WTC11 (cell line): ENCODE measurements around the gene CYGB. TPM values are rescaled to one million over a fixed set of nuclear protein-coding genes. Genes with fewer than 3 reads are reported as not detected.

Source experiments
- ATAC-seq: fragments of 200-7000 bp; cut with Tn5 transposase; 2 replicates; pipeline ENCODE4 v1.10.0; 2021; ENCODE audit warnings: mild to moderate bottlenecking, moderate library complexity
- CTCF ChIA-PET: fragments of 300-600 bp; sonication (Branson Sonifier 250); formaldehyde crosslinking; loops from one replicate; lab custom pipeline; 2021; ENCODE audit warnings: antibody characterized with exemption; lab: Charles Lee
- POLR2A ChIA-PET: fragments of 350-600 bp; sonication (Branson Sonifier 250); formaldehyde crosslinking; loops from one replicate; lab custom pipeline; 2021; ENCODE audit warnings: antibody characterized with exemption; lab: Charles Lee
- DNase-seq: peaks from one replicate; pipeline ENCODE4 v3.0.0; 2021; ENCODE audit warnings: low spot score
- H3K27ac Mint-ChIP-seq: 2 replicates; pipeline ENCODE4 v1.8.0; 2021; ENCODE audit warnings: mixed read lengths
- H3K27me3 Mint-ChIP-seq: 2 replicates; pipeline ENCODE4 v1.8.0; 2021; ENCODE audit warnings: low read depth, mild to moderate bottlenecking, moderate library complexity, mixed read lengths
- H3K36me3 Mint-ChIP-seq: 2 replicates; pipeline ENCODE4 v1.8.0; 2021; ENCODE audit warnings: mixed read lengths
- H3K4me1 Mint-ChIP-seq: 2 replicates; pipeline ENCODE4 v1.8.0; 2022; ENCODE audit warnings: mixed read lengths
- H3K4me3 Mint-ChIP-seq: 2 replicates; pipeline ENCODE4 v1.8.0; 2021; ENCODE audit warnings: mild to moderate bottlenecking, moderate library complexity, mixed read lengths
- H3K9me3 Mint-ChIP-seq: 2 replicates; pipeline ENCODE4 v1.8.0; 2021; ENCODE audit warnings: mixed read lengths
- AFF4 ChIP-seq: sonication (generic); formaldehyde crosslinking; IDR thresholded peaks from 2 replicates; pipeline ENCODE4 v1.8.1; 2023; ENCODE audit warnings: mild to moderate bottlenecking, missing genetic modification reagents, borderline replicate concordance
- ATF6 ChIP-seq: sonication (generic); formaldehyde crosslinking; IDR thresholded peaks from 2 replicates; pipeline ENCODE4 v1.8.1; 2023; ENCODE audit warnings: mild to moderate bottlenecking, missing genetic modification reagents
- ERG ChIP-seq: fragments of 250-450 bp; sonication (Bioruptor Pico); IDR thresholded peaks from 2 replicates; pipeline ENCODE4 v1.8.0; 2021; ENCODE audit warnings: mild to moderate bottlenecking
- GRHL2 ChIP-seq: fragments of 250-450 bp; sonication (Bioruptor Pico); IDR thresholded peaks from 2 replicates; pipeline ENCODE4 v1.8.0; 2022; ENCODE audit warnings: mild to moderate bottlenecking, moderate library complexity; ENCODE audit not compliant: insufficient replicate concordance, severe bottlenecking
- GTF2I ChIP-seq: fragments of 250-450 bp; sonication (Bioruptor Pico); conservative IDR thresholded peaks from 2 replicates; pipeline ENCODE4 v1.4.0; 2021; ENCODE audit warnings: mild to moderate bottlenecking
- NFATC4 ChIP-seq: fragments of 250-450 bp; sonication (Bioruptor Pico); IDR thresholded peaks from 2 replicates; pipeline ENCODE4 v1.9.0; 2021; ENCODE audit warnings: mild to moderate bottlenecking
- NFE2L1 ChIP-seq: sonication (generic); formaldehyde crosslinking; IDR thresholded peaks from 2 replicates; pipeline ENCODE4 v1.8.1; 2023; ENCODE audit warnings: missing genetic modification reagents
- OVOL2 ChIP-seq: fragments of 250-450 bp; sonication (Bioruptor Pico); IDR thresholded peaks from 2 replicates; pipeline ENCODE4 v1.9.0; 2021; ENCODE audit warnings: mild to moderate bottlenecking, borderline replicate concordance
- PREB ChIP-seq: sonication (generic); formaldehyde crosslinking; IDR thresholded peaks from 2 replicates; pipeline ENCODE4 v1.8.1; 2022; ENCODE audit warnings: mild to moderate bottlenecking, missing genetic modification reagents, moderate library complexity, borderline replicate concordance
- RELA ChIP-seq: sonication (generic); formaldehyde crosslinking; IDR thresholded peaks from 2 replicates; pipeline ENCODE4 v1.8.1; 2022; ENCODE audit warnings: missing genetic modification reagents, mild to moderate bottlenecking, borderline replicate concordance
- RORB ChIP-seq: fragments of 250-450 bp; sonication (Bioruptor Pico); IDR thresholded peaks from 2 replicates; pipeline ENCODE4 v1.9.0; 2021; ENCODE audit warnings: mild to moderate bottlenecking
- TP53 ChIP-seq: sonication (generic); formaldehyde crosslinking; IDR thresholded peaks from 2 replicates; pipeline ENCODE4 v1.8.1; 2023; ENCODE audit warnings: mild to moderate bottlenecking, missing genetic modification reagents
- USF2 ChIP-seq: sonication (generic); formaldehyde crosslinking; IDR thresholded peaks from 2 replicates; pipeline ENCODE4 v1.8.1; 2023; ENCODE audit warnings: mild to moderate bottlenecking, missing genetic modification reagents, moderate library complexity
- ZNF396 ChIP-seq: fragments of 250-450 bp; sonication (Bioruptor Pico); IDR thresholded peaks from 2 replicates; pipeline ENCODE4 v1.8.0; 2021; ENCODE audit warnings: mild to moderate bottlenecking, moderate library complexity, borderline replicate concordance
- ZNF416 ChIP-seq: fragments of 250-450 bp; sonication (Bioruptor Pico); IDR thresholded peaks from 2 replicates; pipeline ENCODE4 v1.9.0; 2021; ENCODE audit warnings: mild to moderate bottlenecking, inconsistent platforms
- ZNF532 ChIP-seq: fragments of 250-450 bp; sonication (Bioruptor Pico); IDR thresholded peaks from 2 replicates; pipeline ENCODE4 v1.9.0; 2021; ENCODE audit warnings: mild to moderate bottlenecking, borderline replicate concordance
- total RNA-seq: library from RNA; stranded (reverse); gene quantifications from 3 replicates; pipeline ENCODE4 v1.2.3, GENCODE V29; 2021

The CYGB gene
- total RNA-seq, 1 experiment from 2014 or later, result 3.6 TPM

GRCh38 chr17:76496464-76496863 is 41.0 kb downstream of the CYGB start:
- no peaks in the 10 kb centered on the region for H3K36me3 Mint-ChIP-seq
- H3K27ac Mint-ChIP-seq, result no peak overlapping the region
- no peak overlapping the region for H3K4me3 Mint-ChIP-seq
- ChIA-PET POLR2A (no interaction called here), CTCF (interaction anchor here (1.0 to 4.3 kb wide), 2 partner anchors 37 to 47 kb away, joined by 3 to 30 read pairs; no protein-coding TSS in a partner anchor)
- peaks cover 49% of the 10 kb centered on the region for H3K4me1 Mint-ChIP-seq
- H3K9me3 Mint-ChIP-seq, result no peaks in the 10 kb centered on the region
- ATAC-seq (no peak), DNase-seq (no peak)
- H3K27me3 Mint-ChIP-seq, result peaks cover 5% of the 10 kb centered on the region
- TF ChIP-seq ATF6 (CRISPR knock-in tag), result no peak
- no peak for TF ChIP-seq NFE2L1 (CRISPR knock-in tag)
- no peak for TF ChIP-seq TP53 (CRISPR knock-in tag)
- TF ChIP-seq NFATC4, result no peak
- TF ChIP-seq ZNF532, result no peak

GRCh38 chr17:76495663-76496400 is 41.7 kb downstream of the CYGB start:
- ChIA-PET POLR2A (no interaction called here), CTCF (no interaction called here)
- peaks cover 48% of the 10 kb centered on the region for H3K4me1 Mint-ChIP-seq
- no peak for TF ChIP-seq ZNF416 (CRISPR knock-in tag)
- no peak for TF ChIP-seq ZNF396 (CRISPR knock-in tag)
- no peak for TF ChIP-seq RELA
- no peak for TF ChIP-seq GRHL2 (CRISPR knock-in tag)
- no peak for TF ChIP-seq AFF4 (CRISPR knock-in tag)
- TF ChIP-seq OVOL2 (CRISPR knock-in tag), result no peak
- no peak for TF ChIP-seq PREB (CRISPR knock-in tag)
- TF ChIP-seq ERG (CRISPR knock-in tag), result no peak
- no peak for TF ChIP-seq USF2 (CRISPR knock-in tag)
- TF ChIP-seq RORB, result no peak
- TF ChIP-seq GTF2I (CRISPR knock-in tag), result no peak

More at GRCh38 chr17:76495663-76496400, 41.7 kb downstream of the CYGB start:
- Mint-ChIP-seq H3K36me3 (no peaks in the 10 kb centered on the region), H3K27ac (no peak overlapping the region), H3K9me3 (no peaks in the 10 kb centered on the region), H3K27me3 (peaks cover 5% of the 10 kb centered on the region), H3K4me3 (no peak overlapping the region)
- DNase-seq (no peak), ATAC-seq (no peak)
